Gastroesophageal sphincter (tissue), 3 donors: ENCODE data around the gene LTBP1.

Experiments
- CTCF ChIP-seq, 4 experiments: fragments of 200-600 bp in 2 of 4; fragments of 450-650 bp in 2 of 4; sonication (generic) in 1 of 4; IDR thresholded peaks; one replicate each; pipeline ENCODE4 v1.5.1; 2017 to 2019; ENCODE audit warnings: antibody characterized with exemption in 4 of 4, mild to moderate bottlenecking in 2 of 4, moderate library complexity in 2 of 4
- POLR2A ChIP-seq, 2 donors: fragments of 450-650 bp; IDR thresholded peaks; one replicate each; pipeline ENCODE4 v1.6.1; 2017; ENCODE audit warnings: antibody characterized with exemption in 2 of 2, mild to moderate bottlenecking in 2 of 2, moderate library complexity in 1 of 2

- TF ChIP-seq CTCF (IDR thresholded peaks at IDR 0.05) (no peak), POLR2A (IDR thresholded peaks at IDR 0.05) (no peak)
Observed at GRCh38 chr2:33289961-33290360, 343.2 kb downstream of the LTBP1 start.
